ENCODE results near the gene TPRG1L. TPM values are rescaled to one million over a fixed set of nuclear protein-coding genes. Genes with fewer than 3 reads are reported as not detected.

TPRG1L gene
- total RNA-seq, 4 donors from 2014 or later, result 27.9 to 44.7 (median 33.2) TPM

GRCh38 chr1:3602375-3602774, 22.4 kb upstream of the TPRG1L start:
- no peak for TF ChIP-seq CTCF (IDR thresholded peaks at IDR 0.05)
- no peak for TF ChIP-seq POLR2A (IDR thresholded peaks at IDR 0.05)
- 83% methylated on average over 12 of the region's 21 CpGs; no CpG with 5 or more reads in 1 of the 2 donors for WGBS, 2 donors
- peaks cover 0 to 45% (median 0%) of the 10 kb centered on the region in 4 donors for H3K27me3 ChIP-seq
- peaks cover 16 to 19% (median 16%) of the 10 kb centered on the region in 3 donors for H3K4me1 ChIP-seq
- no peaks in the 10 kb centered on the region for H3K9me3 ChIP-seq
- no peaks in the 10 kb centered on the region for H3K36me3 ChIP-seq
- DNase-seq, result no peak
- H3K4me3 ChIP-seq, result no peak overlapping the region
- intact Hi-C loops (cut with DNase I), result no loop called here
- no peak overlapping the region for H3K27ac ChIP-seq

- intact Hi-C loops (cut with DNase I), result no loop called here
- no peak overlapping the region for H3K4me3 ChIP-seq
- DNase-seq, result no peak
- no peaks in the 10 kb centered on the region for H3K36me3 ChIP-seq
- H3K27me3 ChIP-seq, result peaks cover 0 to 45% (median 0%) of the 10 kb centered on the region in 4 donors
- TF ChIP-seq CTCF (IDR thresholded peaks at IDR 0.05), result no peak
- TF ChIP-seq POLR2A (IDR thresholded peaks at IDR 0.05), result no peak
- peaks cover 8 to 11% (median 9%) of the 10 kb centered on the region in 3 donors for H3K4me1 ChIP-seq
- H3K9me3 ChIP-seq, result no peaks in the 10 kb centered on the region
- 94 to 100% methylated on average over 2 to 7 of the region's 11 CpGs for WGBS, 2 donors
- no peak overlapping the region for H3K27ac ChIP-seq
Measured at GRCh38 chr1:3603156-3603555, 21.7 kb upstream of the TPRG1L start.

GRCh38 chr1:3603571-3604467, 21.0 kb upstream of the TPRG1L start:
- H3K4me1 ChIP-seq, result peaks cover 2 to 4% (median 2%) of the 10 kb centered on the region in 3 donors
- no peak overlapping the region for H3K27ac ChIP-seq
- no peak overlapping the region for H3K4me3 ChIP-seq
- peaks cover 0 to 46% (median 0%) of the 10 kb centered on the region in 4 donors for H3K27me3 ChIP-seq
- DNase-seq, result no peak
- intact Hi-C loops (cut with DNase I), result no loop called here
- H3K9me3 ChIP-seq, result no peaks in the 10 kb centered on the region
- 100% methylated on average over 3 of the region's 29 CpGs; no CpG with 5 or more reads in 1 of the 2 donors for WGBS, 2 donors
- no peaks in the 10 kb centered on the region for H3K36me3 ChIP-seq
- TF ChIP-seq CTCF (IDR thresholded peaks at IDR 0.05), result no peak
- no peak for TF ChIP-seq POLR2A (IDR thresholded peaks at IDR 0.05)

- H3K9me3 ChIP-seq, result no peaks in the 10 kb centered on the region
- no peak overlapping the region for H3K27ac ChIP-seq
- intact Hi-C loops (cut with DNase I), result no loop called here
- no peak overlapping the region for H3K4me3 ChIP-seq
- no peak for DNase-seq
- 93% methylated on average over 2 of the region's 8 CpGs; no CpG with 5 or more reads in 1 of the 2 donors for WGBS, 2 donors
- H3K27me3 ChIP-seq, result peaks cover 0 to 53% (median 0%) of the 10 kb centered on the region in 4 donors
- no peaks in the 10 kb centered on the region for H3K36me3 ChIP-seq
- H3K4me1 ChIP-seq, result no peaks in the 10 kb centered on the region
- TF ChIP-seq POLR2A (IDR thresholded peaks at IDR 0.05) (no peak), CTCF (IDR thresholded peaks at IDR 0.05) (no peak)
Measured at GRCh38 chr1:3604468-3604974, 20.3 kb upstream of the TPRG1L start.

Data from esophagus squamous epithelium (tissue), 5 donors.